ENCODE data around the gene PDXP.

PDXP gene

GRCh38 chr22:37697538-37697835 is 39.0 kb downstream of the PDXP start:
- no peak for DNase-seq (ENCODE audit: low spot score)

- no peak for DNase-seq (ENCODE audit: low spot score)
These were observed 42.7 kb downstream of the PDXP start for GRCh38 chr22:37701141-37701786.

- no peak for DNase-seq (ENCODE audit: low spot score)
These were observed 45.4 kb downstream of the PDXP start for GRCh38 chr22:37703906-37704305.

- no peak for DNase-seq (ENCODE audit: low spot score)
These were observed 46.1 kb downstream of the PDXP start for GRCh38 chr22:37704645-37705044.

GRCh38 chr22:37705205-37705604 is 46.7 kb downstream of the PDXP start:
- DNase-seq (ENCODE audit: low spot score), result no peak

- no peak for DNase-seq (ENCODE audit: low spot score)
These were observed 50.3 kb downstream of the PDXP start for GRCh38 chr22:37708580-37709444.

GRCh38 chr22:37709445-37709765 is 50.9 kb downstream of the PDXP start:
- DNase-seq (ENCODE audit: low spot score), result no peak

GRCh38 chr22:37710675-37711074 is 52.2 kb downstream of the PDXP start:
- DNase-seq (ENCODE audit: low spot score), result no peak

- no peak for DNase-seq (ENCODE audit: low spot score)
These were observed 53.0 kb downstream of the PDXP start for GRCh38 chr22:37711490-37711889.

GRCh38 chr22:37713761-37714160 is 55.2 kb downstream of the PDXP start:
- DNase-seq (ENCODE audit: low spot score), result no peak

GRCh38 chr22:37714634-37715033 is 56.1 kb downstream of the PDXP start:
- DNase-seq (ENCODE audit: low spot score), result no peak

- no peak for DNase-seq (ENCODE audit: low spot score)
These were observed 57.2 kb downstream of the PDXP start for GRCh38 chr22:37715760-37716159.

Measured in hematopoietic multipotent progenitor cell treated with erythropoietin and hydrocortisone succinate and interleukin-3 and kit ligand, for 15 days (in vitro differentiated cells).